T-helper 2 cell treated with Interferon-gamma antibody and Interleukin-4, amounts not matched to agents 100 ng/mL and 5 ng/mL, for 36 hours (primary cell): ENCODE data around the gene DUXA. TPM values are rescaled to one million over a fixed set of nuclear protein-coding genes. Genes with fewer than 3 reads are reported as not detected.

Experiments used
- intact Hi-C: fragments of 100-400 bp; cut with micrococcal nuclease; formaldehyde crosslinking; loops from one replicate; pipeline ENCODE4 v1.15.1; 2023
- total RNA-seq: library from RNA; stranded (reverse); gene quantifications from 2 replicates; pipeline ENCODE4 v1.2.3, GENCODE V29; 2022

Gene DUXA
- total RNA-seq, 1 donor from 2014 or later, result not detected

DNA sequence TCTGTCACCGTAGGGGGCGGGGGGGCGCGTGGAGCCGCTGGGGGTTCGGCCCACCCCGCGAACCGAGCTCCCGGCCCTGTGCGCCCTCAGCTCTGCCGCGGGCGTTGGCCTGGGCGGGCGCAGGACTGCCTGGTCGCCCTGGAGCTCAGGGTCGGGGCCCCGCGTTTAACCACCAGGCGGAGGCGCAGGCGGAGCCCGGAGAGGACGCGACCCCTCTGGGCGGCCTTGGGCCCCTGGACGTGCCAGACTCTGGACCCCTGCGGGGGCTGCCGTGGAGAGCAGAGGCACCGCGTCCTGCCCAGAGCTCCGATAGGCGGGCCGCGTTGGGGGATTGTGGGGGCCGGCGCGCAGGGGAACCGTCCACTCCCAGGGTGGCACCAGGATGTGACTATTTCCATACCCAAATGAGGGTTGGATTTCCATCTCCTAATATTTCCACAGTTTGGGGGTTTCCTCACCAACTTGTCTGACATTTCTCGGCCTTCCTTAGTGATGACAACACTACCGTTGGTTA lies 60.5 kb downstream of the DUXA start:
- intact Hi-C loops, result loop anchor here (10.0 kb wide), 1 partner anchor 1048 kb away; the partner anchor contains the start of gene ZNF329

DNA sequence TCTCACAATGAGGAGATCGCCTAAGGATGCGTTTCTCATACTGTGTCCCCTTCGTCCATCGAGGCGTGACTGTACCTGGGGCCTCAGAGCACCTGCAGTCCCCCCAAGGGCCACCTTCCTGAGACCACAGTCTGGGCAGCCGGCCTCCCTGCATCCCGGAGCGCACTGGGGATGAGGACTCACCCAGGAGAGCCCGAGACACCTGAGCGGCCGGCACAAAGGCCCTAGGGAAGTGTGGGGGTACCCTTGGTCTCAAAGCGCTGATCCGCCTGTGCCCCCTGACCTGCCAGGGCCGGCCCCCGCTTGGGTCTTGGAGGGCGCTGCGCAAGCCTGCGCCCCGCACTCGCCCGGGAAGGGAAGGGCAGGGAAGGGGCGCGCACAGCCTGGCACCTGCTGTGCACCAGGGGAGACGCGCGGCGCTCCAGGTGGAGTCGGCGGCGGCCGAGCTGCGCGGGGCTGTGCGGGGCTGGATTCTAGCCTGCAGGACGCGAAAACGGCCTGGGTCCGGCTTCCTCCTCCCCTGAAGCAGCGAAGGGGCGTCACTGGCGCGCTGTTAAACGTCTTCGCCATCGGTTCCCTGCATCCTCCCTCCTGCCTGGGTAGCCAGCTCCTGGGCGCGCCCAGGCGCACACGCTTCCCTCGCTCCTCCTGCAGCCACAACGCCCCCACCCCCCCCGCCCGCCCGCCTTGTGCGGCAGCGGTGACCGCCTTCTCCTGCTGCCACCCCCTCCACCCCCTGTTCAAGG lies 61.1 kb downstream of the DUXA start:
- intact Hi-C loops, result loop anchor here (10.0 kb wide), 1 partner anchor 1049 kb away; the partner anchor contains the start of gene ZNF329

Other genes with a start within 250 kb of the DUXA start
- not detected in 2 replicates for gene USP29, start 47.5 kb downstream of the DUXA start, total RNA-seq
- not detected in 2 replicates for gene ZIM3, start 22.3 kb downstream of the DUXA start, total RNA-seq
- 23.8 and 25.6 TPM in 2 replicates for gene ZNF264, start 24.0 kb upstream of the DUXA start, total RNA-seq
- gene AURKC, start 63.5 kb upstream of the DUXA start, total RNA-seq, result 0.27 and 0.34 TPM in 2 replicates
- 8.1 and 8.4 TPM in 2 replicates for gene ZNF805, start 73.1 kb upstream of the DUXA start, total RNA-seq
- gene ZNF460, start 113.0 kb upstream of the DUXA start, total RNA-seq, result 33.0 and 37.8 TPM in 2 replicates
- 6.6 and 7.5 TPM in 2 replicates for gene ZNF543, start 153.0 kb upstream of the DUXA start, total RNA-seq
- 6.6 and 6.9 TPM in 2 replicates for gene ZNF304, start 183.8 kb upstream of the DUXA start, total RNA-seq
- 3.8 and 6.6 TPM in 2 replicates for gene TRAPPC2B, start 196.1 kb upstream of the DUXA start, total RNA-seq
- gene ZNF547, start 196.1 kb upstream of the DUXA start, total RNA-seq, result 2.2 and 2.8 TPM in 2 replicates
- gene ZNF548, start 222.4 kb upstream of the DUXA start, total RNA-seq, result 17.1 and 19.9 TPM in 2 replicates
- gene ZNF17, start 243.7 kb upstream of the DUXA start, total RNA-seq, result 11.3 and 12.1 TPM in 2 replicates